Measurements from ENCODE around the gene ATN1.

DNA sequence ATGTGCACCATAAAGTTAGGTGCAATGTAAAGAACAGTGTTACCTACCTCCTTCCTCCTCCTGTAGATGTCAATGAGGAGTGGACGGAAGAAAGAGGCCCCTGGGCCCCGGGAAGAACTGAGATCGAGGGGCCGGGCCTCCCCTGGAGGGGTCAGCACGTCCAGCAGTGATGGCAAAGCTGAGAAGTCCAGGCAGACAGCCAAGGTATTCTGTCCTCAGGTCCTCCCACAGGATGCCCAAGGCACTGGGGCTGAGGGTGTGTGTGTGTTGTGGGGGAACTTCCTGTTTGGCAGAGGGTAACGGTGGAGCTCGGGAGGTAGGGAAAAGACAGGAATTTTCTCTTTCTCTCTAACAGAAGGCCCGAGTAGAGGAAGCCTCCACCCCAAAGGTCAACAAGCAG is 6.4 kb downstream of the ATN1 start:
- TF ChIP-seq CTCF (IDR thresholded peaks at IDR 0.05; ENCODE audit: low read depth, low read length, poor library complexity, severe bottlenecking) (no peak), EZH2phosphoT487 (IDR thresholded peaks at IDR 0.05; ENCODE audit: borderline replicate concordance, low read length) (no peak)

Data from DOHH2 (cell line).